Astrocyte (in vitro differentiated cells and primary cell): Measurements from ENCODE around the gene KLRC3. TPM values are rescaled to one million over a fixed set of nuclear protein-coding genes. Genes with fewer than 3 reads are reported as not detected.
"Not testable (repeated sequence)": the region's sequence is repeated elsewhere in the genome, so short reads cannot be mapped to it uniquely, and the experiment has no call there.

Experiments used
- DNase-seq: peaks from one replicate; pipeline ENCODE4 v3.0.0-alpha.2; 2010; ENCODE audit warnings: low read depth
- FAIRE-seq: peaks from 2 replicates; lab custom pipeline; 2011; peaks lifted over from hg19 to GRCh38; lab: Jason Lieb, UNC
- H2AFZ ChIP-seq: 2 replicates; pipeline ENCODE4 v1.6.0; 2012; ENCODE audit warnings: low read depth, low read length, inconsistent platforms
- H3K27ac ChIP-seq: 2 replicates; pipeline ENCODE4 v1.5.1; 2011; ENCODE audit warnings: low read depth, low read length, inconsistent platforms
- H3K27me3 ChIP-seq: 2 replicates; pipeline ENCODE4 v1.6.0; 2011; ENCODE audit warnings: low read length, inconsistent platforms; ENCODE audit not compliant: insufficient read depth
- H3K36me3 ChIP-seq: 2 replicates; pipeline ENCODE4 v1.5.1; 2011; ENCODE audit warnings: low read length, inconsistent platforms; ENCODE audit not compliant: insufficient read depth
- H3K4me1 ChIP-seq: 2 replicates; pipeline ENCODE4 v1.5.1; 2011; ENCODE audit warnings: low read length, inconsistent platforms; ENCODE audit not compliant: insufficient read depth
- H3K4me2 ChIP-seq: 2 replicates; pipeline ENCODE4 v1.6.0; 2012; ENCODE audit warnings: low read length, inconsistent platforms
- H3K4me3 ChIP-seq: 2 replicates; pipeline ENCODE4 v1.5.1; 2011; ENCODE audit warnings: low read depth, mild to moderate bottlenecking, low read length, inconsistent platforms; ENCODE audit not compliant: insufficient read depth
- H3K79me2 ChIP-seq: 2 replicates; pipeline ENCODE4 v1.6.0; 2012; ENCODE audit warnings: mild to moderate bottlenecking, low read length, inconsistent platforms; ENCODE audit not compliant: insufficient read depth
- H3K9ac ChIP-seq: 2 replicates; pipeline ENCODE4 v1.6.0; 2012; ENCODE audit warnings: mild to moderate bottlenecking, low read length, inconsistent platforms
- H3K9me3 ChIP-seq: 2 replicates; pipeline ENCODE4 v1.5.1; 2012; ENCODE audit warnings: low read depth, mild to moderate bottlenecking, low read length, inconsistent platforms; ENCODE audit not compliant: insufficient read depth
- H4K20me1 ChIP-seq: 2 replicates; pipeline ENCODE4 v1.6.0; 2012; ENCODE audit warnings: low read length, inconsistent platforms; ENCODE audit not compliant: insufficient read depth
- H3K27ac Mint-ChIP-seq: one replicate; pipeline ENCODE4 v1.8.0; 2021; ENCODE audit warnings: mild to moderate bottlenecking, mixed read lengths; ENCODE audit not compliant: unreplicated experiment
- H3K27me3 Mint-ChIP-seq: one replicate; pipeline ENCODE4 v1.8.0; 2021; ENCODE audit warnings: low read depth, mixed read lengths; ENCODE audit not compliant: unreplicated experiment
- H3K36me3 Mint-ChIP-seq: one replicate; pipeline ENCODE4 v1.8.0; 2021; ENCODE audit warnings: low read depth, mixed read lengths; ENCODE audit not compliant: unreplicated experiment
- H3K4me1 Mint-ChIP-seq: one replicate; pipeline ENCODE4 v1.8.0; 2021; ENCODE audit warnings: low read depth, mixed read lengths; ENCODE audit not compliant: unreplicated experiment
- H3K4me3 Mint-ChIP-seq: one replicate; pipeline ENCODE4 v1.8.0; 2021; ENCODE audit warnings: mild to moderate bottlenecking, moderate library complexity, mixed read lengths; ENCODE audit not compliant: unreplicated experiment
- H3K9me3 Mint-ChIP-seq: one replicate; pipeline ENCODE4 v1.8.0; 2021; ENCODE audit warnings: mild to moderate bottlenecking, mixed read lengths; ENCODE audit not compliant: unreplicated experiment
- CTCF ChIP-seq: IDR thresholded peaks from 2 replicates; pipeline ENCODE4 v1.5.1; 2011; ENCODE audit warnings: low read depth, mild to moderate bottlenecking, inconsistent platforms, low read length, moderate library complexity; ENCODE audit not compliant: insufficient read depth
- EZH2 ChIP-seq: IDR thresholded peaks from 2 replicates; pipeline ENCODE4 v1.6.1; 2012; ENCODE audit warnings: mild to moderate bottlenecking, low read length, inconsistent platforms; ENCODE audit not compliant: insufficient read depth
- total RNA-seq: library from RNA; stranded (reverse); gene quantifications from 2 replicates; pipeline ENCODE4 v1.2.1, GENCODE V29; 2021

KLRC3 gene
- total RNA-seq, 1 donor from 2014 or later: 1.2 TPM

- no peaks in the 10 kb centered on the region for H3K79me2 ChIP-seq
- peaks cover 4% of the 10 kb centered on the region for H3K9me3 ChIP-seq
- H3K9ac ChIP-seq: no peak overlapping the region
- H2AFZ ChIP-seq: no peak overlapping the region
- H3K4me2 ChIP-seq: no peak overlapping the region
- no peak overlapping the region for H3K27ac Mint-ChIP-seq
- TF ChIP-seq EZH2 (no peak), CTCF (no peak)
- no peaks in the 10 kb centered on the region for H3K27me3 ChIP-seq
- H3K4me1 Mint-ChIP-seq: no peaks in the 10 kb centered on the region
- FAIRE-seq: no peak
- no peak for DNase-seq
- H4K20me1 ChIP-seq: no peaks in the 10 kb centered on the region
- H3K4me1 ChIP-seq: peaks cover 24% of the 10 kb centered on the region
- no peaks in the 10 kb centered on the region for H3K27me3 Mint-ChIP-seq
- H3K27ac ChIP-seq: no peak overlapping the region
- H3K9me3 Mint-ChIP-seq: peaks cover 6% of the 10 kb centered on the region
- H3K36me3 Mint-ChIP-seq: peaks cover 3% of the 10 kb centered on the region
- H3K4me3 ChIP-seq: no peak overlapping the region
- H3K36me3 ChIP-seq: no peaks in the 10 kb centered on the region
- no peak overlapping the region for H3K4me3 Mint-ChIP-seq
Measured at GRCh38 chr12:10368206-10369171, 51.9 kb downstream of the KLRC3 start.

- not testable (repeated sequence) for H3K79me2 ChIP-seq, H3K27me3 ChIP-seq, H3K9me3 Mint-ChIP-seq, DNase-seq, H3K27ac Mint-ChIP-seq, H3K36me3 ChIP-seq, H3K4me3 Mint-ChIP-seq, H3K4me1 Mint-ChIP-seq, H3K9me3 ChIP-seq, H3K36me3 Mint-ChIP-seq, H3K4me3 ChIP-seq, FAIRE-seq, H2AFZ ChIP-seq, H4K20me1 ChIP-seq, H3K9ac ChIP-seq, H3K27me3 Mint-ChIP-seq, H3K4me2 ChIP-seq, H3K27ac ChIP-seq
- peaks cover 26% of the 10 kb centered on the region for H3K4me1 ChIP-seq
Measured at GRCh38 chr12:10367714-10368113, 52.7 kb downstream of the KLRC3 start.

- H3K9me3 Mint-ChIP-seq: peaks cover 6% of the 10 kb centered on the region
- H3K27ac Mint-ChIP-seq: no peak overlapping the region
- FAIRE-seq (no peak), DNase-seq (no peak)
- no peak overlapping the region for H3K4me3 Mint-ChIP-seq
- Histone ChIP-seq H4K20me1 (no peaks in the 10 kb centered on the region), H3K27me3 (no peaks in the 10 kb centered on the region), H3K79me2 (no peaks in the 10 kb centered on the region), H3K9me3 (peaks cover 4% of the 10 kb centered on the region), H2AFZ (no peak overlapping the region), H3K27ac (no peak overlapping the region), H3K36me3 (no peaks in the 10 kb centered on the region), H3K9ac (no peak overlapping the region), H3K4me3 (no peak overlapping the region), H3K4me2 (no peak overlapping the region), H3K4me1 (peaks cover 26% of the 10 kb centered on the region)
- peaks cover 3% of the 10 kb centered on the region for H3K36me3 Mint-ChIP-seq
- H3K27me3 Mint-ChIP-seq: no peaks in the 10 kb centered on the region
- TF ChIP-seq CTCF: peak; percentile 17
- no peak for TF ChIP-seq EZH2
- peaks cover 4% of the 10 kb centered on the region for H3K4me1 Mint-ChIP-seq
Measured at GRCh38 chr12:10366875-10367274, 53.5 kb downstream of the KLRC3 start.
